HT1080 (cell line): Measurements from ENCODE around the gene MT1M. TPM values are rescaled to one million over a fixed set of nuclear protein-coding genes. Genes with fewer than 3 reads are reported as not detected.
"Not testable (repeated sequence)": the region's sequence is repeated elsewhere in the genome, so short reads cannot be mapped to it uniquely, and the experiment has no call there.

Experiments
- DNase-seq: peaks from one replicate; pipeline ENCODE4 v3.0.0-alpha.2; 2015; ENCODE audit warnings: low read depth
- total RNA-seq: library from RNA; depleted of rRNA; stranded (reverse); fragments of >200 nt; shearing (Covaris generic); gene quantifications from 2 replicates; pipeline ENCODE4 v1.2.3, GENCODE V29; 2014

Gene MT1M
- total RNA-seq, 1 experiment from 2014 or later: not detected

DNA sequence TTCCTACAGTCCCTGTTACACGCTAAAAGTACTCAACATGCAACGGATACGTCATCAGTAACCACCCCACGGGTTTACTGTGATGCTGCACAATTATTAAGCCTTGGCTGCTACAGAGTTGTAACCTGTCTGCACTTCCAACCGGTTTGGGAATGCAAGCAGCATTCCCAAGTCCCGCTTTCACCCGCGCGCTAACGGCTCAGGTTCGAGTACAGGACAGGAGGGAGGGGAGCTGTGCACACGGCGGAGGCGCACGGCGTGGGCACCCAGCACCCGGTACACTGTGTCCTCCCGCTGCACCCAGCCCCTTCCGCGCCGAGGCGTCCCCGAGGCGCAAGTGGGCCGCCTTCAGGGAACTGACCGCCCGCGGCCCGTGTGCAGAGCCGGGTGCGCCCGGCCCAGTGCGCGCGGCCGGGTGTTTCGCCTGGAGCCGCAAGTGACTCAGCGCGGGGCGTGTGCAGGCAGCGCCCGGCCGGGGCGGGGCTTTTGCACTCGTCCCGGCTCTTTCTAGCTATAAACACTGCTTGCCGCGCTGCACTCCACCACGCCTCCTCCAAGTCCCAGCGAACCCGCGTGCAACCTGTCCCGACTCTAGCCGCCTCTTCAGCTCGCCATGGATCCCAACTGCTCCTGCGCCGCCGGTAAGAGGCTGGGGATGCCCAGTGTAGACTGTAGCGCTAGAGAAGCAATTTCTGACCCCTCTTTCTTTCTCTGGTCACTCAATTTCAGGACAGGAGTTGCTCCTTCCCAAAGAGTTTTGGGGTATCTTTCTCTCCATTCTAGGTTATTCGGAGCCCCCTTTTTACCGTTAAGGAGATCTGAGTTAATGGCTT lies 24.2 kb upstream of the MT1M start, which contains the start of gene MT2A:
Gene MT2A (plus strand): TSS at position 542 of the 833 bp plus-strand sequence. CDS start 72 bp downstream, at position 614.
- peak; percentile 99 for DNase-seq

DNA sequence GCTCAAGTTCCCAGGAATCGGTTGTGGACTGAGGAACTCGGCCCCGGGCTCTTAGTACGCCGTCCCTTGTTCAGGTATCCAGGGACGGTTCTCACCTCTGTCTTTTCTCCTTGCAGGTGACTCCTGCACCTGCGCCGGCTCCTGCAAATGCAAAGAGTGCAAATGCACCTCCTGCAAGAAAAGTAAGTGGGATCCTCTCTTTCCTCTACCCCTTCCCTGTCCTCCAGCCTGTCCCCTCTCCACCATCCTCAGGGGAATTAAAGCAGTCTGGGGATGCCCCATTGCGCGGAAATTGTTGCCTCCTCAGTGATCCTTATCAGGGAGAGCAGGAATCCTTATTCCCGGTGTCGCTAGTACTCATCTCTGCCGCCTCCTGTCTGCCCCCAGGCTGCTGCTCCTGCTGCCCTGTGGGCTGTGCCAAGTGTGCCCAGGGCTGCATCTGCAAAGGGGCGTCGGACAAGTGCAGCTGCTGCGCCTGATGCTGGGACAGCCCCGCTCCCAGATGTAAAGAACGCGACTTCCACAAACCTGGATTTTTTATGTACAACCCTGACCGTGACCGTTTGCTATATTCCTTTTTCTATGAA lies 23.5 kb upstream of the MT1M start:
- no peak for DNase-seq

DNA sequence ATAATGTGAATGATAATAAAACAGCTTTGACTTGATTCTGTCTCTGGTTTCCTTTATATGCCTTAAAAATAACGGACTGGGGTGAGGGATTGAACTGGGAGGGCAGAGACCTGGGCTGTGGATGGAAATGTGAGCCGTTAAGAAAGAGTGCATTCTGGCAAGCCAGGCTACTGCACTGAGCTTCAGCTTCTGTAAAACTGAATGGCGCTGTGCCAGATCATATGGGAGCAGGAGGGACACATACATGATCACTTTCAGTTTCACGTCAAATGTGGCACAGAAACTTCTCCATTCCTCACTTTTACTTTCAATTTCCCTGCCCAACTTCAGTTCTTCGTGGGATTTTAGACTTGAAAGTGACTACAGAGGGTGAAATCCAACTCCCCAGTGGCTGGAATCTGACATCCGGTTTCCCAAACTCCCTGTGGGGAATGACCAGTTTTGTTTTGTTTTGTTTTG lies 23.0 kb upstream of the MT1M start:
- peak; percentile 84 for DNase-seq

DNA sequence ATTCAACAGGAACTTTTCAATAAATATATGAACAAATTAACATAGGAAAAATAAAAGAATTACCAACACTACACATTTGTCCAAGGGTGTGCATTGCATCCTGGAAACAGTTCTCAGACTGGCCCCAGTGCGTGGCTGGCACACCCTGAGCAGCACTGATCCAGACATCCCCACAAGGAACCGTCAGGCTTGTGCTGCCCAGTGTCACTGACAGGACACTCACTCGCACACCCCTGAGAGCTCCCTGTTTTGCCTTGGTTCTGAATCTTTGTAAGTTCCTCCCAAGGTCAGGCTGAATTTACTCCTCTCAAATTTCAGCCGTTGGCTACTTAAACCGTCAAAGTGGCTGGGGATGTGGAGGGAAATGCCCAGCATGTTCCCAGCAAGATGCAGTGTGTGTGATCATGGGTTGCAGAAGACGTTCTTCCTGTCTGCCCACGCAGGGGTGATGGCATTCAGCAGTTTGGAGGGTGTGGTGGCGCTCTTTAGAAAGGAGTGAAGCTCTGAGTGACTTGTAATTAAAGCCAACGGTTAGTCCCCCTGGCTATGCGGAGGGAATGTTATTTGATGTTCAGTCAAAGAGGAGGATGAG lies 22.3 kb upstream of the MT1M start:
- DNase-seq: peak; percentile 88

DNA sequence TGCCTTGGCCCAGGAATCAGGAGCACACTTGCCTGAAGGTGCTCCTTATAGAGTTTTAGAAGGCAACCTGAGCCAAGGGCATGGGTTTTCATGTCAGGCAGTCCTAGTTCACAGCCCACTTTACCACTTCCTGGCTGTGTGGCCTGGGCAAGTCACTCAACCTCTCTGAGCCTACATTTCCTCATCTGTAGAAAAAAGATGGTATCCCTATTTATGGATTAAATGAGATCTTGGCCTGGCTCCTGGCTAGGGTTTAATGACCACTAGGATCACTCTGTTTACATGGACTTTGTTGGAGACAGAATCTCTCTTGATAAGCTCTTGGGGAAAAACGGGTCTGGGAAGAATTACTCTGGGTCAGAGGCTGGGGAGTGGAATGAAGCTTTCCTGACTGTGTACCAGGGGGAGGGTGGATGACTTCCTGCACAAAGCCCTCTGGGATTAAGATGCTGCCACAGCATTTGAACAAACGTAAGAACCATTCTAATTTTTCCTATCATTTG lies 21.8 kb upstream of the MT1M start:
- no peak for DNase-seq

DNA sequence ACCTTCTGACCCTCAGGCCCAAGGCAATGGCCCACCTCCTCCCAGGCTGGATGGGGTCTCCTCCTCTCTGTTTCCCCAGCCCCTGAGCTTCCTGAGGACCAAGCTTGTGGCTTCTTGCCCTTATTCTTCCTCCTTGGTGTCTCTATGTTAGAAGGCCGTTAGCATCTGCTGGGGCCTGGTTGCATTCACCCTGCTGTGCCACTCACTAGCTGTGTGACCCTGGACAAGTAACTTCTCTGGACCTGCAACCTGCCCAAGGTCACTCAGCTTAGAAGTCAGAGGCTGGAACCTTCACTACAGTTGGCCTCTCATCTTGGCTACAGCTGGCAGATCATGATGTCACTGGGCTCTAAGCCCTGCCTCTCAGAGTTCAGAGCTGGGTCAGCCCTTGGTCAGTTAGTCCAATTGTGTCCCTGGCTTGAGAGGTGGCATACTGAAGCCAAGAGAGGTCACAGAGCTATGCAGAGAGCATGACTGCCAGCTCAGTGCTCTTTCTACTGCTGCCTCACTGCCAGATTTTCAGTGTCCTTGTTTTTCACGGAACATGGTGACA lies 21.1 kb upstream of the MT1M start:
- DNase-seq: no peak

DNA sequence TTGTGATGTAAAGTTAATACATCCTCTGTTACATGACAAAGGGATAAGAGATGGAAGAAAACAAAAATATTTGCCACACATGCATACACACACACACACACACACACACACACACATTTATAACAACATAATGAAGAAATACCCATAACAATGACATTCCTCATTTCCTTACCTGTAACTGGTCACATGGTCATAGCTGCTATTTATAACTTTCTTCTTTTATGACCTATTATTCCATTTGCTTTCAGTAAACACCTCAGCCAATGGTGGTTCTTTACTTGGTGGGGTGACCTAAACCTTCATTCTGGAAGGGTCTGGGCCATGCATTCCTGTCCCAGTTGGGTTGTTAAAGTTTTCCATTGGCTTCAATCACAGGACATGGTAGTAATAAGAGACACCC lies 18.8 kb upstream of the MT1M start:
- DNase-seq: peak; percentile 40

DNA sequence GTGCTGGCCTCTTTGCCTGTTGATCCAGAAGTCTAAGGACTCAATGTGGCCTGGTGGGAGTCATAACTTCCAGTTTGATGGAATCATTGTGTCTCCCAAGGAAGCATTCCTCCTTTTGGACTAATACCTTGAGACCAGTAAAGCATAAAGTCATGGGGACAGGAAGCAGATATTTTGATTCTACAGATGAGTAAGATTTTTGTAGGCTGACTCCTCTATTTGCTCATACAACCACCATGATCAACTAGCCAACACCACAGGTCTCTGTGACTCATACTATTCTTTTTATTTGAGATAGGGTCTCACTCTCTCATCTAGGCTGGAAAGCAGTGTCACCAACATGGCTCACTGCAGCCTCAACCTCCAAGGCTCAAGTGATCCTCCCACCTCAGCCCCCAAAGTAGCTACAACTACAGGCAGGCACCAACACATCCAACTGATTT lies 17.9 kb upstream of the MT1M start:
- DNase-seq: peak; percentile 96

DNA sequence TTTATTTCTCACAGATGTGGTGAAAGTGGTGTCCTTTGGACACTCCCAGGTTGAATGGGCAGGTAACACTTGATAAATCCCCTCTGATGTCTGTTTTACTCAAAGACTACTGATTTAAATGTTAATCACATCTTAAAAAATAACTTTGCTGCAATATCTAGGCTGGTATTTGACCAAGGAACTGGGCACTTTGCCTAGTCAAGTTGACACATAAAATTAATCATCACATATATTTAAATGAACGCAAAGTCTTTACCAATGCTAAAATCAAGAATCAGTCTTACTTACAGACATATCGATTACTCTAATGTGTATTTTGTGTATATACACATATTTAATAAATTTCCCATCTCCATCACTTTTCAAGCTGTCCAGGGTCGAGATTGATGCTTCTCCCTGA lies 17.1 kb upstream of the MT1M start:
- DNase-seq: peak; percentile 42

DNA sequence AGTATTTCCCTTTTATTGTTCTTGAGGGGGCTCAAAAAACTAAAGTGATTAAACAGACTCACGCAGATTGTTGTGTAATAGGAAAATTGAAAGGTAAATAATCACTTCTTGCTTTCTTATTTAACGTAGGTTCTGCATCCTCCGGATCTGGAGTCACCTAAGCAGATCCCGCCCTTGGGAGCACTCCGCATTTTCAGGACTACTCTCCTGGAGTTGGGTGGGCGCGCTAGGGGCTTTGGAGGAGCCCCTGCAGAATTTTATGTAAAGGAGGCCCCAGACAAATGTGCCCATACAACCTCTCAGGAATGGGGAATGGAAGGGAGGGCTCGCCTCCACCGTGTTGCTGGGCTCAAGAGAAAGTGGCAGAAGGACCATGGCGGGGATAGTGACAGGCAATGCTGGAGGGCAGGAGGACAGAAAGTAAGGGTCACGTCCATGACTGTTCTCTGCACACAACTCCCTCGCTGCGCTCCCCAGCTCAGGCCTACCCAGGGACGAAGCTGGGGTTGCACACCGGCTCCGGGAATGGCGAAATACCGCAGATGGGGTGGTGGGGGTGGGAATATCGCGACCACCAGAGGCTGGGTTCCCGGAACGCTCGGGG lies 15.7 kb upstream of the MT1M start:
- DNase-seq: no peak

DNA sequence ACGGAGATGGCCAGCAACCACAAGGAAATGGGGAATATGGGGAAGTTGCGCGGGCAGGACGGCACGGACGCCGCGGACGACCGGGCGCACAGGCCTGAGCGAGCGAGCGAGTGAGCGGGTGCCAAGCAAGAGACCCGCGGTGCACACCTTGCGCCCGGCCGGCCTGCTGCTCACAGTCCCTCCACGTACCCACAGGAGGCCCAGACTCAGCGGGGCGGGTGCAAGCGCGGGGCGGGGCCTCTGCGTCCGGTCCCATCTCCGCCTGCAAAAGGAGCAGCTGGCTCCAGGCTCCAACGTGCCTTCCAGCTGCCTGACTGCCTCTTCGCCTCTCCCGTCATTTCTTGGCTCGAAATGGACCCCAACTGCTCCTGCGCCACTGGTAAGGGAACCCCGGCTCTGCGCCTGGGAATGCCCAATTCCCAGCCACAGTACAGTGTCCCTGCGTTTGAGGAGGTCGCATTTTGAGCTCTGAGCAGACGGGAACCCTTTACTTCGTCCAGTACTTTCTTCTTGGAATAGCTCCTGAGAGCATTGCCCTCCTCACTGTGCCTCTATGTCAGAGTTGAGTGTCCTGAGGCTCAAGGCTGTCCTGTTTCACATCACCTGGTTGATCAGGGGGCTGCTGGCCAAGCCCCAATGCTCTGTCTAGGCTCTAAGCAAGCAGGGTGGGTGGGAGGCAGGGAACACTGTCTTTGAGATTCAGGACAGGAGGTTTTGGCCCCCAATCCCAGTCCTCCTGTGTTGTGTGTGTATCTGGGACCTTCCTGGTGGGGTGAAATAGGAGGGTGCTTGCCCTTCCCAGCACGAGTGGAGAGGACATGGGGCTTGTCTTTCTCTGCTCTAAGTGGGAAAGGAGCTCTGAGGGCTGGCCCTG lies 15.0 kb upstream of the MT1M start:
- DNase-seq: no peak

DNA sequence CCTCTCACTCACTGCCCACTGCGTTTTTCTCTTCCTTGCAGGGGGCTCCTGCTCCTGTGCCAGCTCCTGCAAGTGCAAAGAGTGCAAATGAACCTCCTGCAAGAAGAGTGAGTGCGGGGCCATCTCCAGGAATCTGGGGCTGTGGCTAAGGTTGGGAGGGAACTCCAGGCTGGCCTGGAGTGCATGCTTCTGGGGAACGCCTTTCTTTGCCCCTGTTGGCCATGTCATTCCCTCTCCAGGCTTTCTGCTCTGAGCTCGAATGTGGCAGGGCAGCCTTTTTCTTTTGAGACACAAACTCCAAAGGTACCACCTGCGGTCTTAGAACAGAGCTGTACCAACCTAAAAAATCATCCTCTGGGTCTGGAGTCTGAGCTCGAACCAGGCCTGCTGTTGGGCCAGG lies 14.3 kb upstream of the MT1M start:
- DNase-seq: no peak

DNA sequence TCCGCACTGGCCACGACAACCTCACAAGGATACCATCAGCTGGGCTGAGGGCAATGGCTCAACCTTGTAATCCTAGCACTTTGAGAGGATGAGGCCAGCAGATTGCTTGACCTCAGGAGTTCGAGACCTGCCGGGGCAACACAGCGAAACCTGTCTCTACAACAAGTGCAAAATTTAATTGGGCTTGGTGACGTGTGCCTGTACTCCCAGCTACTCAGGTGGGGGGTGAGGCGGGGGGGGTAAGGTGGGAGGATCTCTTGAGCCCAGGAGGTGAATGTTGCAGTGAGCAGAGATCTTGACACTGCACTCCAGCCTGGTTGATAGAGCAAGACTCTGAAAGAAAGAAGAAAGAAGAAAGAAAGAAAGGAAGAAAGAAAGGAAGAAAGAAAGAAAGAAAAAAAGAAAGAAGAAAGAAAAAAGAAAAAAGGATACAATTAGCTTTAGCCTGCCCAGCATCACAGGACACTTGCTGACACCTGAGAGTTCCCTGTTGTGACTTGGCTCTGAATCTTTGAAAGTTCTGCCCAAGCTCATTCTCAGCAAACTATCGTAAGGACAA lies 12.0 kb upstream of the MT1M start:
- no peak for DNase-seq

DNA sequence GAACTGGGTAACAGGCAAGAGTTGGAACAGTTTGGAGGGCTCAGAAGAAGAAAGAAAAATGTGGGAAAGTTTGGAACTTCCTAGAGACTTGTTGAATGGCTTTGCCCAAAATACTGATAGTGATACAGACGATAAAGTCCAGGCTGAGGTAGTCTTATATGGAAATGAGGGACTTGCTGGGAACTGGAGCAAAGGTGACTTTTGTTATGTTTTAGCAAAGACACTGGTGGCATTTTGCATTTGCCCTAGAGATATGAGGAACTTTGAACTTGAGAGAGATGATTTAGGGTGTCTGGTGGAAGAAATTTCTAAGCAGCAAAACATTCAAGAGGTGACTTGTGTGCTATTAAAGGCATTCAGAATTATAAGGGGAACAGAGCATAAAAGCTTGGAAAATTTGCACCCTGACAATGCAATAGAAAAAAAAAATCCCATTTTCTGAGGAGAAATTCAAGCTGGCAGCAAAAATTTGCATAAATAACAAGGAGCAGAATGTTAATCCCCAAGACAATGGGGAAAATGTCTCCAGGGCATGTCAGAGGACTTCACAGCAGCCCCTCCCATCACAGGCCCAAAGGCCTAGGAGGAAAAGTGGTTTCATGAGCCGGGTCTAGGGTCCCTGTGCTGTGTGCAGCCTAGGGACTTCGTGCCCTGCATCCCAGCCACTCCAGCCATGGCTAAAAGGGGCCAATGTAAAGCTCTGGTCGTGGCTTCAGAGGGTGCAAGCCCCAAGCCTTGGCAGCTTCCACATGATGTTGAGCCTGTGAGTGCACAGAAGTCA lies 10.6 kb upstream of the MT1M start:
- DNase-seq: not testable (repeated sequence)

DNA sequence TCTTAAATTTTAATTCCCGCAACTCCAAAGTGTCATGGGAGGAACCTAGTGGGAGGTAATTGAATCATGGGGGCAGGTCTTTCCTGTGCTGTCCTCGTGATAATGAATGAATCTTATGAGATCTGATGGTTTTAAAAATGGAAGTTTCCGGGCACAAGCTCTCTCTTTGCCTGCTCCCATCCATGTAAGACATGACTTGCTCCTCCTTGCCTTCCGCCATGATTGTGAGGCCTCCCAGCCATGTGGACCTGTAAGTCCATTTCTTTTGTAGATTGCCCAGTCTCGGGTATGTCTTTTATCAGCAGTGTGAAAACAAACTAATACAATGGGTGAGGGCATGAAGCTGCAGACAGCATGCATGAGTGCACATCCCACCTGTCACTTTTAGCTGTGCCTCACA lies 9.3 kb upstream of the MT1M start:
- not testable (repeated sequence) for DNase-seq

DNA sequence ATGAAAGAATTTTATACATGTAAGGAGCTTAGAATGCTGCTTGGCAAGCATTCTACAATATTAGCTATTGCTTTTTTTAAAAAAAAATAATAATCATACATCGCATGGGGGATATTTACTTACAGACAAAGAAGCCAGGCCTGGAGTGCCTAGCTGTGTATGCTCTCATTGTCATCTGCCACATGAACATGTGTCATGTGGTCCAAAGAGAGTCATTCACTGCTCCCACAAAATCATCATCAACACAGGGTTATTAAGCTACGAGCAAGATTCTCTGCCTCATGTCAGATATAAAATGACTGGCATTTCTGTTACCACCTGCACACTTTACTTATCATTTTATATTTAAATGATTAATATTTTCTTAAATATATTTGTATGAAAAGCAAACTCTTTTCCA lies 8.8 kb upstream of the MT1M start:
- DNase-seq: no peak

DNA sequence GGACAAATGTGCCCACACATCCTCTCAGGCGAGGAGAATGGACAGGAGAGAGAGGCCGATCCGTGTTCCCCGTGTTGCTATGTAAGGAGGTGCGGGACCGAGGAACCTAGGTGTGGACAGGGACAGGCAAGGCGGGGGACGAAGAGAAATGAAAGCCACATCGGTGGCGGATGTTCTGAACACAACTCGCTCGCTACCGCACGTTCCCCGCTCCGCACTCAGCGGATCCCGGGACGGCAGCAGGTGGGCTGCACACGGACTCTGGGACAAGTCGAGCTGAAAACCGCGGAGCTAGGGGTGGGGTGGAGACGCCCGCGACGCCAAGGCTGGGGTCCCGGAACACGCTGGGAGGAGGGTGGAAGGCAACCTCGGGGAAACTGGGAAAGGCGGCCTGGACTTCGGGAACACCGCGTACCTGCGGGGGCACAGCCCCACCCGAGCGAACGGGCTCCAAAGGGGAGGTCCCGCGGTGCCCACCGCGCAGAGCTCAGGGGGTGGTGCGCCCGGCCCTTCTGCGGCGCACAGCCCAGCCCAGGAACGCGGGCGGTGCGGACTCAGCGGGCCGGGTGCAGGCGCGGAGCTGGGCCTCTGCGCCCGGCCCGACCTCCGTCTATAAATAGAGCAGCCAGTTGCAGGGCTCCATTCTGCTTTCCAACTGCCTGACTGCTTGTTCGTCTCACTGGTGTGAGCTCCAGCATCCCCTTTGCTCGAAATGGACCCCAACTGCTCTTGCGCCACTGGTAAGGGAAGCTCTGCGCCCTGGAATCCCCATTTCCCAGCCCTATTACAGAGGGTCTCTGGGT lies 7.1 kb upstream of the MT1M start, which contains the start of gene MT1E:
Gene MT1E (plus strand): TSS at position 642 of the 803 bp plus-strand sequence. CDS start 71 bp downstream, at position 713.
- peak; percentile 76 for DNase-seq

DNA sequence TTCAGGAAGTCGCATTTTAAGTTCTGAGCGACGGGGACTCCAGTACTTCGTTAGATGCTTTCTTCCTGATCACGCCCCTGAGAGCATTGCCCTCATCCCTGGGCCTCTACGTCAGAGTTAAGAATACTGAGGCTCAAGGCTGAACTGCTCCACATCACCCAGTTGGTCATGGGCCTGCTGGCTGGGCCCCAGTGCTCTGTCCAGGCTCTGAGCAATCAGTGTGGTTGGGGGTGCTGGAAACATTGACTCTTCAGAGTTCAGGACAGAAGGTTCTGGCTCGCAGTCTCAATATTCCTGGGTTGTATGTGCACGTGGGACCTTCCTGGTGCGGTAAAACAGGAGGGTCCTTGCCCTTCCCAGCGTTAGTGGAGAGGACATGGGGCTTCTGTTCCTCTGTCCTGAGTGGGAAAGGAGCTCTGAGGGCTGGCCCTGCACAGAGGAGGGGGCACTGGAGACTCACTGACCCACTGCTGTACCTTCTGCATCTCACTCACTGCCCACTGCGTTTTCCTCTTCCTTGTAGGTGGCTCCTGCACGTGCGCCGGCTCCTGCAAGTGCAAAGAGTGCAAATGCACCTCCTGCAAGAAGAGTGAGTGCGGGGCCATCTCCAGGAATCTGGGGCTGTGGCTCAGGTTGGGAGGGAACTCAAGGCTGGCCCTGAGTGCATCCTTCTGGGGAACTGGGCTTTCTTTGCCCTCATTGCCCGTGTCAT lies 6.4 kb upstream of the MT1M start:
- peak; percentile 30 for DNase-seq
